ENCODE data around the gene AHNAK2. TPM values are rescaled to one million over a fixed set of nuclear protein-coding genes. Genes with fewer than 3 reads are reported as not detected.
"Not testable (repeated sequence)": the region's sequence is repeated elsewhere in the genome, so short reads cannot be mapped to it uniquely, and the experiment has no call there.

Gene AHNAK2
- total and polyA plus RNA-seq, 3 experiments from 2014 or later = 0.04 TPM; not detected in 2

DNA sequence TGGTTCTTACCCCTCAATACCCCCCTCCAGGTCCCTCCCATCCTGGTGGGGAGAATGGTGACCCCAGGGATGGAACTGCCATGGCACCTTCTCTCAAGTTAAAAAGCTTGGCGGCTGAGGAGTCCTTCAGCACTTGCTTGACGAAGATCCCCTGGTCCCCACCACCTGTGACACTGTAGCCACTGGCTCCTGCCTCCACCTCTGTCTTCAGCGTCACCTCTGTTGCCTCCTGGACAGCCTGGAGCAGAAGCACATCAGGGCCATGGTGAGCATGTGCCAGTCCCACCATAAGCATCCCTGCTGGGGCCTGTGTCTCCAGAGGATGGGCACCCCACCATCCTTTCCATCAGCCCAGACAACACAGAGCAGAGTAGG lies 22.8 kb downstream of the AHNAK2 start:
- no peak overlapping the region for H3K4me3 ChIP-seq (ENCODE audit: low read length)
- Mint-ChIP-seq H3K27me3 (peaks cover 11 to 40% of the 10 kb centered on the region in 2 donors), H3K36me3 (no peaks in the 10 kb centered on the region), H3K4me1 (no peaks in the 10 kb centered on the region), H3K4me3 (no peak overlapping the region), H3K9me3 (no peaks in the 10 kb centered on the region), H3K27ac (peak overlapping the region in 1 of 8 donors; percentile 5)
- ChIA-PET POLR2A (no interaction called here), CTCF (interaction anchor here (1.0 kb wide), 1 partner anchor 89 kb away, joined by 3 read pairs; no protein-coding TSS in a partner anchor)
- no peaks in the 10 kb centered on the region for H3K4me1 ChIP-seq (ENCODE audit: insufficient read depth, low read length)
- H3K9me3 ChIP-seq (ENCODE audit: low read length) = no peaks in the 10 kb centered on the region
- H3K36me3 ChIP-seq (ENCODE audit: insufficient read depth, low read length) = no peaks in the 10 kb centered on the region
- peaks cover 5% of the 10 kb centered on the region for H3K27me3 ChIP-seq (ENCODE audit: insufficient read depth, low read length, poor library complexity, severe bottlenecking)
- no peak overlapping the region for H3K27ac ChIP-seq (ENCODE audit: low read depth, low read length)
- DNase-seq = no peak

DNA sequence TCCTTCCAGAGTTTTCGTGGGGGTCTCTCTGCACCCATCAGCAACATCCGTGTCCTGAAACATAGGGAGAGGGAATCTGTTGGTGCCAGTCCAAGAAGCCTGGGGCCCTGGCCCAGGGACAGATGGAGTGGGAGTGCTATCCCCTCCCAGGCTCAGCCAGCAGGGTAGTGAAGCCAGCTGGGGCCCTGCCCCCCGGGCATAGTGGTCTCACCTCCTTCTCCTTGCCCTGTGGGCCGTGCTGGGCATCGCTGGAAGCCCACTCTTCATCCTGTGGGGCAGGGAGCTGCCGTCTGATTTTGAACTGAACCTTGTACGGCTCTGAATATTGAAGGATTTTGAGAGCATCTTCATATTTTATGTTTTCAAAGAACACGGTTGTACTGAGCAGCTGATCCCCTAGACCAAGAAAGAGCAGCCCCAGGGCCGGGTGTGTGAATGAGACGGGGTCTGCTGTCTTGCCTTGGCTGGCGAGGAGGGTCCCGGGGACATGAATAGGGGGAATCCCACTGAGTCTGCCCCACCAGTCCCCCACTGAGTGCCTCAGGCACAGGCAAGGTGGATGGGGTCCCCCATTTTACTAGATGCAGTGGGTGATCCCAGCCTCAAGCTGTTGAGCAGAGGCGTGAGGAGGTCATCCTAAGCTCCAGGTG lies 23.3 kb downstream of the AHNAK2 start:
- Histone ChIP-seq H3K4me1 (ENCODE audit: insufficient read depth, low read length) (no peaks in the 10 kb centered on the region), H3K36me3 (ENCODE audit: insufficient read depth, low read length) (no peaks in the 10 kb centered on the region), H3K27ac (ENCODE audit: low read depth, low read length) (no peak overlapping the region), H3K4me3 (ENCODE audit: low read length) (no peak overlapping the region), H3K9me3 (ENCODE audit: low read length) (no peaks in the 10 kb centered on the region), H3K27me3 (ENCODE audit: insufficient read depth, low read length, poor library complexity, severe bottlenecking) (peaks cover 5% of the 10 kb centered on the region)
- Mint-ChIP-seq H3K27me3 (peaks cover 11 to 38% of the 10 kb centered on the region in 2 donors), H3K27ac (no peak overlapping the region), H3K4me3 (no peak overlapping the region), H3K36me3 (no peaks in the 10 kb centered on the region), H3K9me3 (no peaks in the 10 kb centered on the region), H3K4me1 (no peaks in the 10 kb centered on the region)
- DNase-seq = no peak
- ChIA-PET POLR2A (no interaction called here), CTCF (interaction anchor here (1.0 kb wide), 1 partner anchor 89 kb away, joined by 3 read pairs; no protein-coding TSS in a partner anchor)

DNA sequence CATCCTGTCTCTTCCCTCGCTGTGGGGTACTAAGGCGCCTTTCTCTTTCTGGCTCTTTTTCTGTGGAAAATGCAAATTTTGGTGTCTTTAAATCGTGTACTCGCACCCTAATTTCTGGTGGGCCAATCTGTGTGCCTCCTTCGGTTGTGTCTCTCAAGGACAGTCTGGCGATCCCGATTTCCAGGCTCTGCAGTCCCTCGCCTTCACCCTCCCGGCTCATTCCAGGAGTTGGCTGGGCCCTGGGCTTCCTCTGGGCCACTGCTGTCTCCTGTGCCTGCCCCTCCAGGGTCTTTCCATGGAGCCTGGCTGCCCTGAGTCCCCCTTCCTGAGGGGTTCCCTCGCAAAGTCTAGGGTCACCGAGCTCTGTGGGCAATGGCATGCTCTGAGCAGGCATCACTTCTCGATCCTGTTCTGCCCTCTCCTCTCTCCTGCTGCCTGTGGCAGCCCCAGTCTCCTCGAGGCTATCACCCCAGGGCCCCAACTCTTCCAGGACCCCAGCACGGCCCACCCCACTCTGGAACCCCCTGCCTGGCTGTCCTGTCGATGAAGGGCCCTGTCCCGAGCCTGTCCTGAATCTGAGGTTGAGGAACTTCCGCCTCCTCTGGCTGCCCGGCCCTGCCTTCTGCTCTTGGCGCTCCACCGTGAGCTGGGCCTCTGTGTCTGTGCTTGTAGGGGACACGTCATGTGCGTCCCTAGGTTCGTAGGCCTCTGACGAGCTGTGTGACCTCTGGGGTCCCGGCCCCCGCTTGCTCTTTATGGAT lies 24.1 kb downstream of the AHNAK2 start:
- H3K9me3 Mint-ChIP-seq = no peaks in the 10 kb centered on the region
- no peaks in the 10 kb centered on the region for H3K4me1 ChIP-seq (ENCODE audit: insufficient read depth, low read length)
- H3K4me1 Mint-ChIP-seq = no peaks in the 10 kb centered on the region
- no peak overlapping the region for H3K27ac ChIP-seq (ENCODE audit: low read depth, low read length)
- H3K27ac Mint-ChIP-seq = no peak overlapping the region
- H3K4me3 ChIP-seq (ENCODE audit: low read length) = no peak overlapping the region
- DNase-seq = no peak
- peaks cover 5% of the 10 kb centered on the region for H3K27me3 ChIP-seq (ENCODE audit: insufficient read depth, low read length, poor library complexity, severe bottlenecking)
- ChIA-PET POLR2A (no interaction called here), CTCF (interaction anchor here (1.0 kb wide), 1 partner anchor 90 kb away, joined by 3 read pairs; no protein-coding TSS in a partner anchor)
- H3K9me3 ChIP-seq (ENCODE audit: low read length) = no peaks in the 10 kb centered on the region
- no peaks in the 10 kb centered on the region for H3K36me3 ChIP-seq (ENCODE audit: insufficient read depth, low read length)
- H3K36me3 Mint-ChIP-seq = no peaks in the 10 kb centered on the region
- no peak overlapping the region for H3K4me3 Mint-ChIP-seq
- H3K27me3 Mint-ChIP-seq = peaks cover 11 to 33% of the 10 kb centered on the region in 2 donors

DNA sequence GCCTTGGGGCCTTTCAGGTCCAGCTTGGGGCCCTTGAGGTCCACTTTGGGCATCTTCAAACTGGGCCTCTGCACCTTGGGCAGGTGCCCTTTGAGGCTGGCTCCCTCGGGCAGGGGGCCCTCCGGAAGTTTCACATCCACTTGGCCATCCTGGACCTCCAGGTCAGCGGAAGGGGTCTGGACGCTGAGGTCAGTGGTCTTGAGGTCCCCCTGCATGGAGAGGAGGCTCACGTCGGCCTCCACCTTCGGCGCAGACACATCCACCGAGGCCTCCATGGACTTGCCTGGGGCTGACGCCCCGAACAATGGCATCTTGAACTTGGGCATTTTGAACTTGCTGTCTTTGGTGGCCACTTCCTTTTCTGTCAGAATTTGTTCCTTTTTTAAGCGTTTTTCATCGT lies 25.1 kb downstream of the AHNAK2 start:
- no peaks in the 10 kb centered on the region for H3K9me3 ChIP-seq (ENCODE audit: low read length)
- H3K9me3 Mint-ChIP-seq = no peaks in the 10 kb centered on the region
- no peak overlapping the region for H3K4me3 ChIP-seq (ENCODE audit: low read length)
- H3K4me1 Mint-ChIP-seq = no peaks in the 10 kb centered on the region
- no peak overlapping the region for H3K27ac ChIP-seq (ENCODE audit: low read depth, low read length)
- H3K36me3 Mint-ChIP-seq = no peaks in the 10 kb centered on the region
- no peak overlapping the region for H3K4me3 Mint-ChIP-seq
- ChIA-PET POLR2A (no interaction called here), CTCF (no interaction called here)
- H3K4me1 ChIP-seq (ENCODE audit: insufficient read depth, low read length) = no peaks in the 10 kb centered on the region
- no peaks in the 10 kb centered on the region for H3K36me3 ChIP-seq (ENCODE audit: insufficient read depth, low read length)
- H3K27ac Mint-ChIP-seq = no peak overlapping the region
- no peak for DNase-seq
- peaks cover 5% of the 10 kb centered on the region for H3K27me3 ChIP-seq (ENCODE audit: insufficient read depth, low read length, poor library complexity, severe bottlenecking)
- H3K27me3 Mint-ChIP-seq = peaks cover 9 to 29% of the 10 kb centered on the region in 2 donors

DNA sequence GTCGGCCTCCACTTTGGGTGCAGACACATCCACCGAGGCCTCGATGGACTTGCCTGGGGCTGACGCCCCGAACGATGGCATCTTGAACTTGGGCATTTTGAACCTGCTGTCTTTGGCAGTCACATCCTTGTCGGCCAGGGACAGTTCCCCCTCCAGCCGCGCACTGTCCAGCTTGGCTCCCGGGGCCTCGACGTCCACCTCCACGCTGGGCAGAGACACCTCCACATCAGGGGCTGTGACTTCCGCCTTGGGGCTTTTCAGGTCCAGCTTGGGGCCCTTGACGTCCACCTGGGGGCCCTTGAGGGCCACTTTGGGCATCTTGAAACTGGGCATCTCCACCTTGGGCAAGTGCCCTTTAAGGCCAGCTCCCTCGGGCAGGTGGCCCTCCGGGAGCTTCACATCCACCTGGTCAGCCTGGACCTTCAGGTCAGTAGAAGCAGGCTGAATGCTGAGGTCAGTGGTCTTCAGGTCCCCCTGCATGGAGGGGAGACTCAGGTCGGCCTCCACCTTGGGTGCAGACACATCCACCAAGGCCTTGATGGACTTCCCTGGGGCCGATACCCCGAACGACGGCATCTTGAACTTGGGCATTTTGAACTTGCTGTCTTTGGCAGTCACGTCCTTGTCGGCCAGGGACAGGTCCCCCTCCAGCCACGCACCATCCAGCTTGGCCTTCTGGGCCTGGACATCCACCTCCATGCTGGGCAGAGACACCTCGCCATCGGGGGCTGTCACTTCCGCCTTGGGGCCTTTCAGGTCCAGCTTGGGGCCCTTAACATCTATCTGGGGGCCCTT lies 26.1 kb downstream of the AHNAK2 start:
- POLR2A ChIA-PET, CTCF ChIA-PET: not testable (repeated sequence)

DNA sequence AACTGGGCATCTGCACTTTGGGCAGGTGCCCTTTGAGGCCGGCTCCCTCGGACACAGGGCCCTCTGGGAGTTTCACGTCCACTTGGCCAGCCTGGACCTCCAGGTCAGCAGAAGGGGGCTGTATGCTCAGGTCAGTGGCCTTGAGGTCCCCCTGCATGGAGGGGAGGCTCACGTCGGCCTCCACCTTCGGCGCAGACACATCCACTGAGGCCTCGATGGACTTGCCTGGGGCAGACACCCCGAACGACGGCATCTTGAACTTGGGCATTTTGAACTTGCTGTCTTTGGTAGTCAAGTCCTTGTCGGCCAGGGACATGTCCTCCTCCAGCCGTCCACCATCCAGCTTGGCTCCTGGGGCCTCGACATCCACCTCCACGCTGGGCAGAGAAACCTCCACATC lies 27.5 kb downstream of the AHNAK2 start:
- POLR2A ChIA-PET, CTCF ChIA-PET, H3K4me1 Mint-ChIP-seq: not testable (repeated sequence)

More for the DNA sequence above, 26.1 kb downstream of the AHNAK2 start:
- not testable (repeated sequence) for H3K4me1 ChIP-seq (ENCODE audit: insufficient read depth, low read length); H3K27me3 ChIP-seq (ENCODE audit: insufficient read depth, low read length, poor library complexity, severe bottlenecking); H3K4me1 Mint-ChIP-seq; H3K9me3 Mint-ChIP-seq; H3K36me3 Mint-ChIP-seq; H3K4me3 ChIP-seq (ENCODE audit: low read length); H3K27ac ChIP-seq (ENCODE audit: low read depth, low read length); H3K27ac Mint-ChIP-seq; H3K4me3 Mint-ChIP-seq; DNase-seq; H3K9me3 ChIP-seq (ENCODE audit: low read length); H3K36me3 ChIP-seq (ENCODE audit: insufficient read depth, low read length)
- peaks cover 4 to 22% of the 10 kb centered on the region in 2 donors for H3K27me3 Mint-ChIP-seq

DNA sequence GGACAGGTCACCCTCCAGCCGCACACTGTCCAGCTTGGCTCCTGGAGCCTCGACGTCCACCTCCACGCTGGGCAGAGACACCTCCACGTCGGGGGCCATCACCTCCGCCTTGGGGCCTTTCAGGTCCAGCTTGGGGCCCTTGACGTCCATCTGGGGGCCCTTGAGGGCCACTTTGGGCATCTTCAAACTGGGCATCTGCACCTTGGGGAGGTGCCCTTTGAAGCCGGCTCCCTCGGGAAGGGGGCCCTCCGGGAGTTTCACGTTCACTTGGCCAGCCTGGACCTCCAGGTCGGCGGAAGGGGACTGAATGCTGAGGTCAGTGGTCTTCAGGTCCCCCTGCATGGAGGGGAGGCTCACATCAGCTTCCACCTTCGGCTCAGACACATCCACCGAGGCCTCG lies 28.2 kb downstream of the AHNAK2 start:
- CTCF ChIA-PET = no interaction called here
- Mint-ChIP-seq H3K4me3 (no peak overlapping the region), H3K27ac (no peak overlapping the region), H3K27me3 (peaks cover 0 to 7% of the 10 kb centered on the region in 2 donors), H3K9me3 (no peaks in the 10 kb centered on the region), H3K36me3 (no peaks in the 10 kb centered on the region), H3K4me1 (no peaks in the 10 kb centered on the region)
- no peak overlapping the region for H3K4me3 ChIP-seq (ENCODE audit: low read length)
- H3K36me3 ChIP-seq (ENCODE audit: insufficient read depth, low read length) = no peaks in the 10 kb centered on the region
- H3K27ac ChIP-seq (ENCODE audit: low read depth, low read length) = no peak overlapping the region
- H3K9me3 ChIP-seq (ENCODE audit: low read length) = no peaks in the 10 kb centered on the region
- POLR2A ChIA-PET = no interaction called here
- H3K27me3 ChIP-seq (ENCODE audit: insufficient read depth, low read length, poor library complexity, severe bottlenecking) = no peaks in the 10 kb centered on the region
- no peaks in the 10 kb centered on the region for H3K4me1 ChIP-seq (ENCODE audit: insufficient read depth, low read length)
- no peak for DNase-seq

More for the DNA sequence above, 27.5 kb downstream of the AHNAK2 start:
- H3K27me3 ChIP-seq (ENCODE audit: insufficient read depth, low read length, poor library complexity, severe bottlenecking); H3K27me3 Mint-ChIP-seq; H3K4me3 ChIP-seq (ENCODE audit: low read length); DNase-seq; H3K36me3 Mint-ChIP-seq; H3K4me1 ChIP-seq (ENCODE audit: insufficient read depth, low read length); H3K9me3 Mint-ChIP-seq; H3K27ac Mint-ChIP-seq; H3K4me3 Mint-ChIP-seq; H3K36me3 ChIP-seq (ENCODE audit: insufficient read depth, low read length); H3K9me3 ChIP-seq (ENCODE audit: low read length); H3K27ac ChIP-seq (ENCODE audit: low read depth, low read length): not testable (repeated sequence)

DNA sequence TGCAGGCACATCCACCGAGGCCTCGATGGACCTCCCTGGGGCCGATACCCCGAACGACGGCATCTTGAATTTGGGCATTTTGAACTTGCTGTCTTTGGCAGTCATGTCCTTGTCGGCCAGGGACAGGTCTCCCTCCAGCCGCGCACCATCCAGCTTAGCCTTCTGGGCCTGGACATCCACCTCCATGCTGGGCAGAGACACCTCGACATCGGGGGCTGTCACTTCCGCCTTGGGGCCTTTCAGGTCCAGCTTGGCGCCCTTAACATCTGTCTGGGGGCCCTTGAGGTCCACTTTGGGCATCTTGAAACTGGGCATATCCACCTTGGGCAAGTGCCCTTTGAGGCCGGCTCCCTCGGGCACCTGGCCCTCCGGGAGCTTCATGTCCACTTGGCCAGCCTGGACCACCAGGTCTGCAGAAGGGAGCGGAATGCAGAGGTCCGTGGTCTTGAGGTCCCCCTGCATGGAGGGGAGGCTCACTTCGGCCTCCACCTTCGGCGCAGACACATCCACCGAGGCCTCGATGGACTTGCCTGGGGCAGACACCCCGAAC lies 28.7 kb downstream of the AHNAK2 start:
- H3K4me1 ChIP-seq (ENCODE audit: insufficient read depth, low read length); H3K4me3 ChIP-seq (ENCODE audit: low read length); H3K4me1 Mint-ChIP-seq; DNase-seq; POLR2A ChIA-PET; H3K27ac Mint-ChIP-seq; H3K4me3 Mint-ChIP-seq; H3K27me3 ChIP-seq (ENCODE audit: insufficient read depth, low read length, poor library complexity, severe bottlenecking); H3K36me3 ChIP-seq (ENCODE audit: insufficient read depth, low read length); H3K9me3 ChIP-seq (ENCODE audit: low read length); H3K27me3 Mint-ChIP-seq; H3K9me3 Mint-ChIP-seq; H3K36me3 Mint-ChIP-seq; CTCF ChIA-PET; H3K27ac ChIP-seq (ENCODE audit: low read depth, low read length): not testable (repeated sequence)
